ENCODE results near the gene TEX14. TPM values are rescaled to one million over a fixed set of nuclear protein-coding genes. Genes with fewer than 3 reads are reported as not detected.
"Not testable (repeated sequence)": the region's sequence is repeated elsewhere in the genome, so short reads cannot be mapped to it uniquely, and the experiment has no call there.

TEX14 gene
- total RNA-seq, 1 donor from 2014 or later: 0.20 TPM

GRCh38 chr17:58679263-58680037, 12.4 kb downstream of the TEX14 start:
- Mint-ChIP-seq H3K4me3 (ENCODE audit: unreplicated experiment) (no peak overlapping the region), H3K9me3 (ENCODE audit: unreplicated experiment) (no peaks in the 10 kb centered on the region), H3K27ac (ENCODE audit: unreplicated experiment) (no peak overlapping the region), H3K36me3 (ENCODE audit: unreplicated experiment) (no peaks in the 10 kb centered on the region), H3K27me3 (ENCODE audit: unreplicated experiment) (no peaks in the 10 kb centered on the region), H3K4me1 (ENCODE audit: low read depth, unreplicated experiment) (peaks cover 4% of the 10 kb centered on the region)
- DNase-seq: no peak
- no peak for TF ChIP-seq CTCF (IDR thresholded peaks at IDR 0.05; ENCODE audit: partially characterized antibody, unreplicated experiment)

- H3K4me3 Mint-ChIP-seq (ENCODE audit: unreplicated experiment); H3K27ac Mint-ChIP-seq (ENCODE audit: unreplicated experiment); H3K4me1 Mint-ChIP-seq (ENCODE audit: low read depth, unreplicated experiment); H3K36me3 Mint-ChIP-seq (ENCODE audit: unreplicated experiment); DNase-seq; H3K27me3 Mint-ChIP-seq (ENCODE audit: unreplicated experiment); H3K9me3 Mint-ChIP-seq (ENCODE audit: unreplicated experiment): not testable (repeated sequence)
Observed at GRCh38 chr17:58678287-58678686, 13.6 kb downstream of the TEX14 start.

GRCh38 chr17:58677194-58677880, 14.5 kb downstream of the TEX14 start:
- no peak overlapping the region for H3K27ac Mint-ChIP-seq (ENCODE audit: unreplicated experiment)

GRCh38 chr17:58671969-58672368, 19.9 kb downstream of the TEX14 start:
- no peak for TF ChIP-seq CTCF (IDR thresholded peaks at IDR 0.05; ENCODE audit: partially characterized antibody, unreplicated experiment)
- H3K4me3 Mint-ChIP-seq (ENCODE audit: unreplicated experiment): no peak overlapping the region
- no peaks in the 10 kb centered on the region for H3K4me1 Mint-ChIP-seq (ENCODE audit: low read depth, unreplicated experiment)
- no peak overlapping the region for H3K27ac Mint-ChIP-seq (ENCODE audit: unreplicated experiment)
- H3K27me3 Mint-ChIP-seq (ENCODE audit: unreplicated experiment): no peaks in the 10 kb centered on the region
- H3K36me3 Mint-ChIP-seq (ENCODE audit: unreplicated experiment): no peaks in the 10 kb centered on the region
- H3K9me3 Mint-ChIP-seq (ENCODE audit: unreplicated experiment): no peaks in the 10 kb centered on the region
- DNase-seq: peak; percentile 23

More at GRCh38 chr17:58677194-58677880, 14.5 kb downstream of the TEX14 start:
- DNase-seq: no peak
- peaks cover 4% of the 10 kb centered on the region for H3K4me1 Mint-ChIP-seq (ENCODE audit: low read depth, unreplicated experiment)
- H3K27me3 Mint-ChIP-seq (ENCODE audit: unreplicated experiment): no peaks in the 10 kb centered on the region
- no peaks in the 10 kb centered on the region for H3K9me3 Mint-ChIP-seq (ENCODE audit: unreplicated experiment)
- no peak for TF ChIP-seq CTCF (IDR thresholded peaks at IDR 0.05; ENCODE audit: partially characterized antibody, unreplicated experiment)
- H3K36me3 Mint-ChIP-seq (ENCODE audit: unreplicated experiment): no peaks in the 10 kb centered on the region
- no peak overlapping the region for H3K4me3 Mint-ChIP-seq (ENCODE audit: unreplicated experiment)

- Mint-ChIP-seq H3K27ac (ENCODE audit: unreplicated experiment) (no peak overlapping the region), H3K36me3 (ENCODE audit: unreplicated experiment) (no peaks in the 10 kb centered on the region), H3K4me3 (ENCODE audit: unreplicated experiment) (no peak overlapping the region), H3K27me3 (ENCODE audit: unreplicated experiment) (no peaks in the 10 kb centered on the region), H3K9me3 (ENCODE audit: unreplicated experiment) (no peaks in the 10 kb centered on the region), H3K4me1 (ENCODE audit: low read depth, unreplicated experiment) (no peaks in the 10 kb centered on the region)
- TF ChIP-seq CTCF (IDR thresholded peaks at IDR 0.05; ENCODE audit: partially characterized antibody, unreplicated experiment): no peak
- no peak for DNase-seq
Observed at GRCh38 chr17:58669853-58670252, 22.0 kb downstream of the TEX14 start.

All from glutamatergic neuron (in vitro differentiated cells).